OCI-LY3 (cell line): Measurements from ENCODE around the gene FOXN1.

Experiments
- EZH2phosphoT487 ChIP-seq: fragments of 200-600 bp; shearing (Covaris generic); IDR thresholded peaks from 2 replicates; pipeline ENCODE4 v1.6.1; 2018; ENCODE audit warnings: antibody characterized with exemption, mixed run types, low read depth
- TF ChIP-seq, protein P1 (sequence below): fragments of 200-600, 300-600 bp; sonication (generic); IDR thresholded peaks from 2 replicates; pipeline ENCODE4 v1.5.1; 2014; ENCODE audit warnings: antibody characterized with exemption, low read length, low read depth

DNA sequence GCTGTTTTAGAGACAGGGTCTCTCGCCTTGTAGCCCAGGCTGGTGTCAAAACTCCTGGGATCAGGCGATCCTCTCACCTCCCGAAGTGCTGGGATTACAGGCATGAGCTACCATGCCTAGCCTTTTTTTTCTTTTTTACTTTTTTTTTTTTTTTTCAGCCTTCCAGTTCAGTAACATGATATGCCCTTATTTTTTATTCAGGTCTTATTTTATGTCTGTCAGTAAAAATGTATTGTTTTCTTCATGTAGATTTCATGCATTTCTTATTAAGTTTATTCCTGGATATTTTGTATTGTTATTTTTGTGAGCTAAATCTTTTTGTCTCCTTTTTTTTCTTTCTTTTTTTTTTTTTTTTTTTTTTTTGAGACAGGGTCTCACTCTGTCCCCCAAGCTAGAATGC lies 2.7 kb upstream of the FOXN1 start:
- TF ChIP-seq, protein P1, sequence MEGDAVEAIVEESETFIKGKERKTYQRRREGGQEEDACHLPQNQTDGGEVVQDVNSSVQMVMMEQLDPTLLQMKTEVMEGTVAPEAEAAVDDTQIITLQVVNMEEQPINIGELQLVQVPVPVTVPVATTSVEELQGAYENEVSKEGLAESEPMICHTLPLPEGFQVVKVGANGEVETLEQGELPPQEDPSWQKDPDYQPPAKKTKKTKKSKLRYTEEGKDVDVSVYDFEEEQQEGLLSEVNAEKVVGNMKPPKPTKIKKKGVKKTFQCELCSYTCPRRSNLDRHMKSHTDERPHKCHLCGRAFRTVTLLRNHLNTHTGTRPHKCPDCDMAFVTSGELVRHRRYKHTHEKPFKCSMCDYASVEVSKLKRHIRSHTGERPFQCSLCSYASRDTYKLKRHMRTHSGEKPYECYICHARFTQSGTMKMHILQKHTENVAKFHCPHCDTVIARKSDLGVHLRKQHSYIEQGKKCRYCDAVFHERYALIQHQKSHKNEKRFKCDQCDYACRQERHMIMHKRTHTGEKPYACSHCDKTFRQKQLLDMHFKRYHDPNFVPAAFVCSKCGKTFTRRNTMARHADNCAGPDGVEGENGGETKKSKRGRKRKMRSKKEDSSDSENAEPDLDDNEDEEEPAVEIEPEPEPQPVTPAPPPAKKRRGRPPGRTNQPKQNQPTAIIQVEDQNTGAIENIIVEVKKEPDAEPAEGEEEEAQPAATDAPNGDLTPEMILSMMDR: no peak
- TF ChIP-seq EZH2phosphoT487: no peak
